OCI-LY7 (cell line): Measurements from ENCODE around the gene C1orf105.

Experiments used
- EZH2phosphoT487 ChIP-seq: fragments of 200-600 bp; sonication (generic); IDR thresholded peaks from 2 replicates; pipeline ENCODE4 v1.6.1; 2018; ENCODE audit warnings: low read depth, borderline replicate concordance, mild to moderate bottlenecking, mixed run types, antibody characterized with exemption, low read length, moderate library complexity, mixed read lengths
- TF ChIP-seq, protein P1 (sequence below): fragments of 200-600 bp; sonication (generic); conservative IDR thresholded peaks from 2 replicates; pipeline ENCODE4 v1.5.1; 2014; ENCODE audit warnings: mild to moderate bottlenecking, antibody characterized with exemption, low read length, moderate library complexity, mixed read lengths

- TF ChIP-seq, protein P1, sequence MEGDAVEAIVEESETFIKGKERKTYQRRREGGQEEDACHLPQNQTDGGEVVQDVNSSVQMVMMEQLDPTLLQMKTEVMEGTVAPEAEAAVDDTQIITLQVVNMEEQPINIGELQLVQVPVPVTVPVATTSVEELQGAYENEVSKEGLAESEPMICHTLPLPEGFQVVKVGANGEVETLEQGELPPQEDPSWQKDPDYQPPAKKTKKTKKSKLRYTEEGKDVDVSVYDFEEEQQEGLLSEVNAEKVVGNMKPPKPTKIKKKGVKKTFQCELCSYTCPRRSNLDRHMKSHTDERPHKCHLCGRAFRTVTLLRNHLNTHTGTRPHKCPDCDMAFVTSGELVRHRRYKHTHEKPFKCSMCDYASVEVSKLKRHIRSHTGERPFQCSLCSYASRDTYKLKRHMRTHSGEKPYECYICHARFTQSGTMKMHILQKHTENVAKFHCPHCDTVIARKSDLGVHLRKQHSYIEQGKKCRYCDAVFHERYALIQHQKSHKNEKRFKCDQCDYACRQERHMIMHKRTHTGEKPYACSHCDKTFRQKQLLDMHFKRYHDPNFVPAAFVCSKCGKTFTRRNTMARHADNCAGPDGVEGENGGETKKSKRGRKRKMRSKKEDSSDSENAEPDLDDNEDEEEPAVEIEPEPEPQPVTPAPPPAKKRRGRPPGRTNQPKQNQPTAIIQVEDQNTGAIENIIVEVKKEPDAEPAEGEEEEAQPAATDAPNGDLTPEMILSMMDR, result no peak
- TF ChIP-seq EZH2phosphoT487, result no peak
Observed at GRCh38 chr1:172382990-172383389, 37.5 kb upstream of the C1orf105 start.
